Hepatic stellate cell (primary cell): ENCODE data around the gene AFDN.
"Not testable (repeated sequence)": the region's sequence is repeated elsewhere in the genome, so short reads cannot be mapped to it uniquely, and the experiment has no call there.

Source experiments
- DNase-seq: peaks from one replicate; pipeline ENCODE4 v3.0.0; 2011; ENCODE audit warnings: low spot score

AFDN gene

DNA sequence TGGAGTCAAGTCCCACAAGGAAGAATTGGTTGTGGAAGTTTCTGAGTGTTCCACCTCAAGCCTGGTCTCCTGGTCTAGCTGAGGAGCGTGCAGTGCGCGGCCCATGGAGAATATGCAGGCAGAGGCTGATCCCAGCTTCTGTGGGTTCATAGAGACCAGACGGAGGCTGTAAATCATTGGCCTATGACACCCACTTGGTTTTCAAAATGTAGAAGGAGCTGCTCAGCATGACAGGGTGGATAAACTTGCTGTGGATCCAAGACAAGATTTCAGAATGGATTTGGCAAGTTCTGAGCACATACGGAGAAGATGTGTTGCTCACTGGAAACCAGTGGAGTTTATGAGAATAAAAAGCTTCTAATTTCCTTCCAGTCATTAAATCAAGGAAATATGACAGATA is 171.5 kb downstream of the AFDN start:
- DNase-seq, result no peak

- DNase-seq, result no peak
Observed at GRCh38 chr6:168000198-168001028, 173.7 kb downstream of the AFDN start.

GRCh38 chr6:168001029-168001332 is 174.3 kb downstream of the AFDN start:
- no peak for DNase-seq

- not testable (repeated sequence) for DNase-seq
Observed at GRCh38 chr6:168001514-168001913, 174.8 kb downstream of the AFDN start.

DNA sequence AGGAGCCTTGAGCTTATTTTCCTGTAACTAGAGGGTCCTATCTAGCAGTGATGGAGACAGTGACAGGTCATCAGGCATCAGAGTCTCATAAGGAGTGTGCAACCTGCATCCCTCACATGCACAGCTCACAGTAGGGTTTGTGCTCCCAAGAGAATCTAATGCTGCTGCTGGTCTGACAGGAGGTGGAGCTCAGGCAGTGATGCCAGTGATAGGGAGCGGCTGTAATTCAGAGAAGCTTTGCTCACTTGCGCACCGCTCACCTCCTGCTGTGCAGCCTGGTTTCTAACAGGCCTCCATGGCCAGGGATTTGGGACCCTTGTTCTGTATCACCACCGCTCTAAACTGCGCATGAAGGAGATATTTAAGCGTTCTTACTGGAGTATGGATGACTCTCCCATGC is 176.1 kb downstream of the AFDN start:
- no peak for DNase-seq

GRCh38 chr6:168004023-168004422 is 177.3 kb downstream of the AFDN start:
- no peak for DNase-seq

DNA sequence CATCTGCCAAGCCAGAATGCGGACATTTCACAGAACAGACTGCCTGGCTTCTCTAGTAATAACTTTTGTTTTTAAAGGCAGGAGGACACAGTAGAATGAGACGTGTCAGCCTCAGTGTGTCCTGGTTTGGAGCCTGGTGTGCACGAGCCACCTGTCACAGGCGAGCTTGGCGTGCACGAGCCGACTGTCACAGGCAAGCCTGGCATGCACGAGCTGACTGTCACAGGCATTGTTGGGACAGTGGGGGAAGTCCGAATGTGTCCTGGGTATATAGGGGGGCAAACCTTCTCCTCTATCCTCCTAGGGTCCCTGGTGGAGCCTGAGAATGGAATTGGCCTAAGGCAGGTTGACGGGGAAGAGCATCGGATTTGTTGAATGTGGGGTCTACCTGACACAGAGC is 178.2 kb downstream of the AFDN start:
- DNase-seq, result no peak

DNA sequence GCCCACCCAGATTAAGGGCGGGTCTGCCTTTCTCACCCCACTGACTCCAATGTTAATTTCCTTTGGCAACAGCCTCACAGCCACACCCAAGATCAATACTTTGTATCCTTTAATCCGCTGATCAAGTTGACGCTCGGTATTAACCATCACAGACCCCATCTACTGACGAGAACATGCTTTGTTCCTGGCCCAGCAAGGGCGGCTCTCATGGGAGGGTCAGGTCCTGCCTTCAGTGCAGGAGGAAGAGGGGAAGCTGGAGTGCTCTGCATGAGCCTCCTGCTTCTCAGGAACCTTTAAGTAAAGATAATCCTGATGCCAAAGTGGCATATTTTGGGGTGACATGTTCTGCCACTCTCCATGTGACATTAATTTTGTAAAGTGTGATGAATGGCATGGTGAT is 179.1 kb downstream of the AFDN start:
- no peak for DNase-seq

DNA sequence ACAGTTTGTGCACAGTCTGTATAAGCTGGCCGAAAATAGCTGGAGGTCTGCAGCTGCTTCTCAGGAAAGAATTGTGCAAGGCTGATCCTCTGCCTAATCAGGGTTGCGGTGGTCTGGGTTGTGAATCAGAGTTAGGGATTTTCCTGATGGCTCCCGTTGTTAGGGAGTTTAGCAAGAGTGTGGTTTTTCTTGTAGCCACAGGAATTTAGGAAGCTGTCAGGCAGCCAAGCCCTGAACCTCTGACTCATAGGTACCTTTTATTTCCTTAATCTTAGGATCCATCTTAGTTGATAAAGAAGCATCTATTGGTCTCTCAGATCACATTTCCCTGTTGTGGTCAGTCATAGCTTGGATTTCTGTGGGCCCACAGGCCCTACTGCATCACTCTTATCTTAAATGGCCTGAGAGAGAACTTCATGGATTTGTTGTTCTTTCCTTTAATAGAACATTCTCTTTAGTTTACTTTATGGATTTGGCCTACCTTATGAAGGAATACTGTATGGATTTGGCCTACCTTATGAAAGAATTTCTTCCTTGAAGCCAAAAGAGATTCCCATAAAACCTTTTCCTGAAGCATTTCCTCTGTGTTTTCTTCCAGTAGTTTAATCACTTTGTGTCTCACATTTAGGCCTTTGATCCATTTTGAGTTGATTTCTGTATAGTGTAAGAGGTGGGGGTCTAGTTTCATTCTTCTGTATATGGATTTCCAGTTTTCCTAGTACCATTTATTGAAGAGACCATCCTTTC is 181.1 kb downstream of the AFDN start:
- DNase-seq, result peak; percentile 79

DNA sequence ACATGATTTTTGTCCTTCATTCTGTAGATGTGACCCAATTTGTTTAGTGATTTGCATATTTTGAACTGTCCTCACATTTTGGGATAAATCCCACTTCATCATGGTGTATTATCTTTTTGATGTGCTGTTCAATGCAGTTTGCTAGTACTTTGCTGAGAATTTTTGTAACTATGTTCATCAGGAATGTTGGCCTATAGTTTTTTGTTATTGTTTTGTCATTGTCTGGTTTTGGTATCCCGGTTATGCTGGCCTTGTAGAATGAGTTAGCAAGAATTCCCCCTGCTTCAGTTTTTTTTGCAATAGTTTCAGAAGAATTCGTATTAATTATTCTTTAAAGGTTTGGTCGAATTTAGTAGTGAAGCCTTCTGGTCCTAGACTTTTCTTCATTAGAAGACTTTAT is 182.6 kb downstream of the AFDN start:
- no peak for DNase-seq

GRCh38 chr6:168011291-168011690 is 184.6 kb downstream of the AFDN start:
- no peak for DNase-seq

DNA sequence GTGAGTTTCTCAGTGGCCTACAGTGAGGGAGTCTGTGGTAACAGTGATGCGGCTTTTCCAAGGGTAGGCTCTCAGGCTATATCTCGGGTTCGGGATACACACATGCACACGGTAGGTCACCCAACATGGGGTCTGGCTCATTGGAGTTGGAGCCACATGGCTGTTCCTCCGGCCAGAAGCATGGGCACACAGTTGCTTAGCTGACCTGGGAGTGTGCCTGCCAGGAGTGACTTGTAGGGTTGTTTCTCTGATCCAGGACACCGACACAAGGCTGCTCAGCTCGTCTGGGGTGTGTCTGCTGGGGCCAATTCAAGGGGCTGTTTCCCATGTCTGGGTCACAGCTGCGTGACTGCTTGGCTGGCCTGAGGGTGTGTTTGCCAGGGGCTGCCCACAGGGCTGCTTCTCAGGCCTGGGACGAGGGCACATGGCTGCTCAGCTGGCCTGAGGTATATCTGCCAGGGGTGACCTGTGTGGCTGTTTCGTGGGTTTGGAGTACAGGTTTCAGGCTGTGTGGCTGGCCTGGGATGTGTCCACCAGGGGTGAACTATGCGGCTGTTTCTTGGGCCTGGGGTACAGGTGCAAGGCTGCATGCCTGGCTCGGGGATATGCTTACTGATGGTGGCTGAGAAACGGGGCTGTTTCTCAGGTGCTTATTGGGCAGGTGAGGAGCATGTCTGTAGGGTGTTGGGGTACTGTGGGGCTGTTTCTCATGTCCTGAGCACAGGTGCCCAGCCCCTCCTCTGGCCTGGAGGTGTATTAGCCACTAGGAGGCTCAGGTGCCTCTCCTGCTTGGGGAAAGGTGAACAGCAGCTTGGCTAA is 185.9 kb downstream of the AFDN start:
- DNase-seq, result no peak

DNA sequence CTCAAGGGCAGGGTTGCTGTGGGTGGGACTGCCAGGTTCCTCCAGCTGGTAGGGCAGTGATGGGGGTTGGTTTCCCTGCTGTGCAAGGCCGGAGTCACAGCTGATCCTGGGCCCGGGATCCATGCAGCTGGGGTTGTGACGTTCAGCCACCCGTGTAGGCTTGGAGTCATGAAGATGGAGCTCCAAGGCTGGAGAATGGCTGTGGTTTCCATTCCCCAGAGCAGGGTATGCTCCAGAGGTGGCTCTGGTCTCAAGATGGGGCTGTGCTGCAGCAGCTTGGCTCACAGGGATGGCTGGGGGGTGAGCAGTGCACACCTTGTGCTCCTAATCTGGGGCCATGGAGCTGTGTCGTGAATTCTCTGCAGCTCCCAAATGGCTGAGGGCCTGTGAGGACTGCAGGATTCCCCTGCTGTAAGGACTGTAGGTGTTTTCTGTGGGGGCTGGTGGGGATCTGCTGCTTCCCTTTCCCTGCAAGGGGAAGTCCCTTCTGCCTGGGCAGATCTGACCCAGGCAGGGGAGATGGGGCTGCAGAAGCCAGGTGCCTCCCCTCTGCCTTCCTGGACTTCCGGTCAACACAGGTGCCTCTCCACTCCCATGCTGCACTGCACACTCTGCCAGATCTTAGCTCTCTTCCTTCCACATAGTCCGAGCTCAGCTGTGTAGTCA is 186.7 kb downstream of the AFDN start:
- DNase-seq, result no peak

GRCh38 chr6:168014428-168014827 is 187.7 kb downstream of the AFDN start:
- DNase-seq, result no peak

DNA sequence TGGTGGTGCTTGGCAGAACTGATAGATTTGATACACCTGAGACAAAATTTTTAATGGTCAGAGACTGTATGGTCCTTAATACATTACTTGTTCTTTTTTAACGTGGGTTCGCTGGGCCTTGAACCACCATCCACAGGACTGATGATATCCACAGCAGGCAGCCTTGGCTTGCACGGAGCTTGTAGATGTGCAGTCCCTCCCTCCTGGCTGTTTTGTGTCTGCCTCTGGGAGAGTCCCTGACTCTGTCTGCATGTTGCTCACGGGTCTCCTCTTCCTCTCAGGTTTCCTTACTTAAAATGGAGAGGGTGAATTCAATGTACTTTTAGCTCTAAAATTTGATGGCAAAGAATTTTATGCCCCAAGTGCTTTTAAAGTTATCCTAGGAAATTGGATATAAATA is 188.3 kb downstream of the AFDN start:
- no peak for DNase-seq

DNA sequence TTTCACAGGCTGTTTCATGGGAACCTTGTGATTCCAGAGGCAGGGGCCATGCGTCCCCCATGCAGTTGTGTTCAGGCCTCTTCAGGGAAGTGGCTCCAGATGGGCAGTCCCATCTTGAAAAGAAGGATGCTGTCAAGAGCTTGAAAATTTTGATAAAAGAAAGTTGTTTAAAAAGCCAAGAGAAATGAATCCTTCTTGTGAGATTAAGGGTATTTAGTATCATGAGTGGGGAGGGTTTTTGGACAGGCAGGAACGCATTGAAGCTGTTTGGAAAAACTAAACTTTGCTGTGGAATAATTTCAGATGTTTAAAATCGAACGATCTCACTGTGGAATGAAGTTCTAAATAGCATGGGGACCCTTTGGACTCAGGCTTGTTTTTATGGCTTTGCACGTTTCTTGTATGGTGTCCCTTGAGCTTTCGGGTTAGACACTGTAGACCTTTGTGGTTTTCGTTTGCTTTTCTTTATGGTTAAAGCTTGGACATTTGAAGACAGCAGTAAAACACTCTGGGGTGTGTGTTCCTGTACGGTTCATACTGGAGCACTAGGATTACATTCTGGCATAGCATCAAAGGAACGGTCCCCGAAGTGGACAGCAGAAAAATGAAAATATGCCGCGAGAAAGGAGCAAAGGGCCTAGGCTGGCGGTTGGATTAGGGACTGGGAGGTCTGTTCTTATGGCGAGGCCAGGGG is 188.9 kb downstream of the AFDN start:
- no peak for DNase-seq

DNA sequence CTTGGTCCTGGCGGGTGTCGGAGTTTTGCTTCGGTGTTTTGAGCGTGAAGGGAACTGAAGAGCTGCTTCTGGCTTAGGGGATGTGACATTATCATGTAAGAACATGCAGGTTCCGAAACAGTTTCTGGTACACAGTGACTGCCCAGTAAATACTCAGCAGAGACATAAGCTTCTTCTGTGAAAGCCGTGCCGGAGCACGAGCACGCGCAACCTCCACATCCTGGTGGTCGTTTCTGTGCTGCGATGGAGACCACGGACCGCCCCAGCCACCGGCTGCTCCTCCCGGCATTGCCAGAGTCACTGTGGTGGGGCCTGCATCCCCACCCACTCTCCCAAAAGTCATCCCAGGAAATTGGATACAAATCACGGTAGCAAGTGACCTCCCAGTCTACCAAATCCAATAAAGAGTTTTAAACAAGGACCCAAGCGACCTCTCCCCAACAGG is 189.5 kb downstream of the AFDN start:
- no peak for DNase-seq

- no peak for DNase-seq
Observed at GRCh38 chr6:168016721-168017525, 190.2 kb downstream of the AFDN start.

DNA sequence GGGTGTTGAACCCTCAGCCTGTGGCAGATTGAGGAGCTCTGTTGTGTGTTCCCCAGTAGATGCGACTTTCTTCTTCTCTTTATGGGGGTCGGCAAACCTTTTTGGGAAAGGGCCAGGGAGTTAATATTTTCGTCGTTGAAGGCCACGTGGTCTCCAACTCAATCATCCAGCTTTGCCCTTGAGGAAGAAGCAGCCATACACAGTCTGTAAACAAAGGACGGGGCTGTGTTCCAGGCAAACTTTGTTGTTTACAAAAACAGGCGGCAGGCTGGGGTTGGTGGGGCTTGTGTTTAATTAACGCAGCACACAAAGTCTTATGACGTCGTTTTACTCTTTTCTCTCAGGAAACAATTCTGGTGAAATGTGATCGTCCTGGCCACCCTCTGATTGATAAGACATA is 190.9 kb downstream of the AFDN start:
- DNase-seq, result no peak

DNA sequence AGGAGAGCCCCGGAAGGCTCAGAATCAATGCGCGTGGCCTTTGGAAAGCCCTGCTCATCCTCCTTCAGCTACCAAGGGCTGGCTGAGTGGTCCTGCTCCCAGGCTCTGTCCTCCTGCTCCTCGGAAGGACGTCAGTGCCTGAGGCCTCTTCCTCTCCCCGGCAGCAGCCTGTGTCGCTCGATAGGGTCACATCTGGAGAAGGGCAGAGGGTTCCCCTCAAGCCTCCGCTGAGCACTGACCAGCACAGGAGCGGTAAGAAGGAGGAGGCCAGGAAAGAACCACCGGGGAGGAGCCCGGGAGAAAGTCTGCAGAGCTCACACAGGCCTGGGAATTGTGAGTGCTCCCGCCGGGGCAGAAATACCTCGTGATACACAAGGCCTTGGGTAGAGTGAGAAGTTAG is 192.0 kb downstream of the AFDN start:
- DNase-seq, result no peak

- no peak for DNase-seq
Observed at GRCh38 chr6:168020242-168020641, 193.5 kb downstream of the AFDN start.
